ENCODE measurements around the gene FAIM. TPM values are rescaled to one million over a fixed set of nuclear protein-coding genes. Genes with fewer than 3 reads are reported as not detected.

FAIM gene
- total and polyA plus RNA-seq, 4 donors, result 14.9 to 28.6 (median 19.4) TPM

DNA sequence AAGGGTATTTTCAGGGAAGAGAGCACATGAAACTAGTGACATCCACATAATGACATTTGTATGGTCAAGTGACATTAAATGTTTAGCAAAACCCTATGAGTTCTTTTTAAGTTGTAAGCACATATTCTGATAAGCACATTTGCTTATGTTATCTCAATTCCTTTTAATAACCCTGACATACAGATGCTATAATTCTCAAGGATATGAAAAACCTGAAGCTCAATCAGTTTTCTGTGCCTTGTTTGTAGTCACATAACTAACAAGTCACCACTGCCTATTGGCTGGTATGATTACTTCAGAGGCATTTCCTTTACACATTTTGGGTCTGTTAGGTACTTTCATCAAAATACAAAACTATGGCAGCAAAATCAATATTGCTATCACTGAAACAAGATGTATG is 74.1 kb downstream of the FAIM start:
- H3K4me1 ChIP-seq (ENCODE audit: control insufficient read depth in 5 of 5, insufficient read depth in 5 of 5, low read length in 5 of 5), result peaks cover 0 to 3% (median 0%) of the 10 kb centered on the region in 5 donors
- peaks cover 0 to 4% (median 2%) of the 10 kb centered on the region in 4 donors for H3K36me3 ChIP-seq (ENCODE audit: control insufficient read depth in 4 of 4, insufficient read depth in 4 of 4, low read length in 4 of 4)
- H3K27me3 ChIP-seq (ENCODE audit: control insufficient read depth in 3 of 3, insufficient read depth in 3 of 3, low read length in 2 of 3), result no peaks in the 10 kb centered on the region
- H3K9me3 ChIP-seq (ENCODE audit: control insufficient read depth in 4 of 4, insufficient read depth in 3 of 4, low read length in 3 of 4), result no peaks in the 10 kb centered on the region
- H3K9ac ChIP-seq (ENCODE audit: insufficient read depth in 1 of 2, low read length in 2 of 2), result no peak overlapping the region
- DNase-seq (no peak), ATAC-seq (ENCODE audit: insufficient read depth, low FRiP score) (no peak)
- no peak overlapping the region for H3K4me3 ChIP-seq
- H3K27ac ChIP-seq (ENCODE audit: low read depth in 1 of 2, low read length in 1 of 2), result no peak overlapping the region
- TF ChIP-seq, protein P1, sequence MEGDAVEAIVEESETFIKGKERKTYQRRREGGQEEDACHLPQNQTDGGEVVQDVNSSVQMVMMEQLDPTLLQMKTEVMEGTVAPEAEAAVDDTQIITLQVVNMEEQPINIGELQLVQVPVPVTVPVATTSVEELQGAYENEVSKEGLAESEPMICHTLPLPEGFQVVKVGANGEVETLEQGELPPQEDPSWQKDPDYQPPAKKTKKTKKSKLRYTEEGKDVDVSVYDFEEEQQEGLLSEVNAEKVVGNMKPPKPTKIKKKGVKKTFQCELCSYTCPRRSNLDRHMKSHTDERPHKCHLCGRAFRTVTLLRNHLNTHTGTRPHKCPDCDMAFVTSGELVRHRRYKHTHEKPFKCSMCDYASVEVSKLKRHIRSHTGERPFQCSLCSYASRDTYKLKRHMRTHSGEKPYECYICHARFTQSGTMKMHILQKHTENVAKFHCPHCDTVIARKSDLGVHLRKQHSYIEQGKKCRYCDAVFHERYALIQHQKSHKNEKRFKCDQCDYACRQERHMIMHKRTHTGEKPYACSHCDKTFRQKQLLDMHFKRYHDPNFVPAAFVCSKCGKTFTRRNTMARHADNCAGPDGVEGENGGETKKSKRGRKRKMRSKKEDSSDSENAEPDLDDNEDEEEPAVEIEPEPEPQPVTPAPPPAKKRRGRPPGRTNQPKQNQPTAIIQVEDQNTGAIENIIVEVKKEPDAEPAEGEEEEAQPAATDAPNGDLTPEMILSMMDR (IDR thresholded peaks at IDR 0.05; ENCODE audit: control extremely low read depth, extremely low read depth), result no peak

Other genes with a start within 250 kb of the FAIM start
- gene ESYT3, start 174.2 kb upstream of the FAIM start, total RNA-seq, result 10 to 100 TPM; 38.3 to 71.0 TPM
- gene ESYT3, start 174.2 kb upstream of the FAIM start, polyA plus RNA-seq, result 10 to 100 TPM in 1 of 2 donors, 1 to 10 TPM in 1; 5.7 to 15.7 TPM
- 100 to 1,000 TPM in 1 of 2 donors, 10 to 100 TPM in 1; 40.1 to 137 TPM for gene CEP70, start 14.5 kb upstream of the FAIM start, total RNA-seq
- gene CEP70, start 14.5 kb upstream of the FAIM start, polyA plus RNA-seq, result 10 to 100 TPM; 19.5 to 25.0 TPM
- 10 to 100 TPM; 34.9 to 41.9 TPM for gene PIK3CB, start 226.2 kb downstream of the FAIM start, total RNA-seq
- gene PIK3CB, start 226.2 kb downstream of the FAIM start, polyA plus RNA-seq, result 10 to 100 TPM; 12.8 to 20.2 TPM